B cell (primary cell): ENCODE measurements around the gene HMGCL.

Experiments
- EZH2 ChIP-seq: IDR thresholded peaks from 2 replicates; pipeline ENCODE4 v1.6.1; 2012; ENCODE audit warnings: borderline replicate concordance, low read depth, mild to moderate bottlenecking, moderate library complexity, low read length; ENCODE audit not compliant: insufficient read depth, poor library complexity, severe bottlenecking
- TF ChIP-seq, protein P1 (sequence below): fragments of 200-600 bp; IDR thresholded peaks from one replicate; pipeline ENCODE4 v1.8.0; 2022; ENCODE audit warnings: antibody characterized with exemption, mild to moderate bottlenecking

DNA sequence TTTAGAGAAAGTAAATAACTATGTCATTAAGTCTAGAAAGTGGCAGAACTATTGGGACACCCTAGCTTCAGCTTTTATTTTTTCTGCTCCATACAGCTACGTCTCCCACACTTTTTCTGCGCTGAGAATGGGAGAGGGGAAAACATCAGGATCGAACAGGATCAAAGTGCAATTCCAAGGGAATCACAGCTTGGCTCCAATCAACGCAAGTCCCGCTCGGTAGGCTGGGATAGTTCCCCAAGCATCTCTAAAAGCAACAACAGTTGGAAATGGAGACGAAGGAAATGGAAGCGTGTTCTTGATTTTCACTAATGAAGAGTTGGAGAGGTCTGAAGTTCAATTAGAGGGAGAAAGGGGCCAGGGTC lies 536 bp downstream of the HMGCL start:
- TF ChIP-seq, protein P1, sequence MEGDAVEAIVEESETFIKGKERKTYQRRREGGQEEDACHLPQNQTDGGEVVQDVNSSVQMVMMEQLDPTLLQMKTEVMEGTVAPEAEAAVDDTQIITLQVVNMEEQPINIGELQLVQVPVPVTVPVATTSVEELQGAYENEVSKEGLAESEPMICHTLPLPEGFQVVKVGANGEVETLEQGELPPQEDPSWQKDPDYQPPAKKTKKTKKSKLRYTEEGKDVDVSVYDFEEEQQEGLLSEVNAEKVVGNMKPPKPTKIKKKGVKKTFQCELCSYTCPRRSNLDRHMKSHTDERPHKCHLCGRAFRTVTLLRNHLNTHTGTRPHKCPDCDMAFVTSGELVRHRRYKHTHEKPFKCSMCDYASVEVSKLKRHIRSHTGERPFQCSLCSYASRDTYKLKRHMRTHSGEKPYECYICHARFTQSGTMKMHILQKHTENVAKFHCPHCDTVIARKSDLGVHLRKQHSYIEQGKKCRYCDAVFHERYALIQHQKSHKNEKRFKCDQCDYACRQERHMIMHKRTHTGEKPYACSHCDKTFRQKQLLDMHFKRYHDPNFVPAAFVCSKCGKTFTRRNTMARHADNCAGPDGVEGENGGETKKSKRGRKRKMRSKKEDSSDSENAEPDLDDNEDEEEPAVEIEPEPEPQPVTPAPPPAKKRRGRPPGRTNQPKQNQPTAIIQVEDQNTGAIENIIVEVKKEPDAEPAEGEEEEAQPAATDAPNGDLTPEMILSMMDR = no peak
- TF ChIP-seq EZH2 = no peak
